DMS79 (cell line): Measurements from ENCODE around the gene RNU5B-1.
A peak's percentile ranks its signal among the peaks of the same experiment; 100 is the strongest.

ENCODE experiments used
- DNase-seq: peaks from one replicate; lab custom pipeline; 2025; lab: John Stamatoyannopoulos, UW

RNU5B-1 gene

DNA sequence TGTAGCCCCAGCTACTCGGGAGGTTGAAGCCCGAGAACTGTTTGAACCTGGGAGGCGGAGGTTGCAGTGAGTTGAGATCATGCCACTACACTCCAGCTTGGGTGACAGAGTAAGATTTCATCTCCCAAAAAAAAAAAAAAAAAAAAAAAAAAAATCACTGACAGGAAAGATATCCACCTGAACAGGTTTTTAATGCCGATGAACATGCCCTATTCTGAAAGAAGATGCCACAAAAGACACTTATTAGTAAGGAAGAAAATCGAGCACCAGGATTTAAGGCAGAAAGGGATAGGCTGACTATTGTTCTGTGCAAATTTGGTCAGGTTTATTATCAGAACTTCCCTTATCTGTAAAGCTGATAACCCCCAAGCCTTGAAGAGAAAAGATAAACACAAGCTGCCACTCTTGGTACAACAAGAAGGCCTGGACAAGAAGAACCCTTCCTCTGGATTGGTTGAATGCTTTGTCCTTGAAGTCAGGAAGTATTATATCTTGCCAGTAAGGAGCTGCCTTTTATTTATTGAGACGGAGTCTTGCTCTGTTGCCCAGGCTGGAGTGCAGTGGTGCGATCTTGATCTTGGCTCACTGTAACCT lies 15.1 kb upstream of the RNU5B-1 start:
- no peak for DNase-seq

DNA sequence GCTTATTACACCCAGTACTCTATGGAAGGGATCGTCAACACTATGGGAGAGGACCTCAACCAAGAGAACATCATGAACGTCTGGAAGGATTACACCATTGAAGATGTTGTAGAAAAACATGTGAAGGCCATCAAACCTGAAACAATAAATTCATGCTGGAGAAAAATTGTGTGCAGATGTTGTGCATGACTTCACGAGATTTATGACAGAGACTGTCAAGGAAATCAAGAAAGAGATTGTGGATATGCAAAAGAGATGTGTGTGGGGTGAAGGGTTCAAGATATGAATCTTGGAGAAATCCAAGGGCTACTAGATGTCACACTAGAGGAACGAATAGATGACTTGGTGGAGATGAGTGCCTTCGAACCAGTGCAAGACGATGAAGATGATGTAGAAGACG lies 14.2 kb upstream of the RNU5B-1 start:
- DNase-seq, result no peak

DNA sequence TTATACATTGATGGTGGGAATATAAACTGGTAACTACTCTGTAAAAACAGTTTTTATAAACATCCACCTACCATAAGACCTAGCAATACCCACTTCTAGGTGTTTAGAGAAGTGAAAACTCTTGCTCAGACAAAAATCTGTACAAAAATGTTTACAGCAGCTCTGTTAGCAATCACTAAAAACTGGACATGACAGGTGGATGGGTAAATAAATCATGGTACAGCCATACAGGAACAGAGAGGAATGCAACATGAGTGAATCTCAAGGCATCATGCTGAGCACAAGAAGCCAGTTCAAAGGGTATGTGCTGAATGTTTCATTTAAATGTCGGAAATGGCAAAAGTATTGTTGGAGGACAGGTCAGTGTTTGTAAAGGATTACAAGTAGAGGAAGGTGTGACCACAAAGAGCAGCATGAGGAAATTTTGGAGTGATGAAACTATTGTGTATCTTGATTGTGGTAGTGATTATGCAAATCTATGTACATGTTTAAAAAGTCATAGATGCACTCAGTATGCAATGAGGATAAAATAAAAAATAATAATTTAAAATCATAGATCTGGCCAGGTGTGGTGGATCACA lies 11.4 kb upstream of the RNU5B-1 start:
- no peak for DNase-seq

DNA sequence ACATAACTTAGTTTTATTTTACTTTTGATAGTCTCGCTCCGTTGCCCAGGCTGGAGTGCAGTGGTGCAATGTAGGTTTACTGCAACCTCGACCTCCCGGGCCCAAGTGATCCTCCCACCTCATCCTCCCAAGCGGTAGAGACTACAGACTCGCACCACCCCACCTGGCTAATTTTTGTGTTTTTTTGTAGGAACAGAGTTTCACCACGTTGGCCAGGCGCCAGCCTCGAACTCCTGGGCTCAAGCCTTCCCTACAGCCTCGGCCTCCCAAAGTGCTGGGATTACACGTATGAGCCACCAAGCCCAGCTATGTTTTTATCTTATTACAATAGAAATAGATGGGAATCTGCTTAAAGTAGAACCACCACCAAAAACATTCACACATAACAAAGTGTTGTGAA lies 5.7 kb upstream of the RNU5B-1 start:
- no peak for DNase-seq

DNA sequence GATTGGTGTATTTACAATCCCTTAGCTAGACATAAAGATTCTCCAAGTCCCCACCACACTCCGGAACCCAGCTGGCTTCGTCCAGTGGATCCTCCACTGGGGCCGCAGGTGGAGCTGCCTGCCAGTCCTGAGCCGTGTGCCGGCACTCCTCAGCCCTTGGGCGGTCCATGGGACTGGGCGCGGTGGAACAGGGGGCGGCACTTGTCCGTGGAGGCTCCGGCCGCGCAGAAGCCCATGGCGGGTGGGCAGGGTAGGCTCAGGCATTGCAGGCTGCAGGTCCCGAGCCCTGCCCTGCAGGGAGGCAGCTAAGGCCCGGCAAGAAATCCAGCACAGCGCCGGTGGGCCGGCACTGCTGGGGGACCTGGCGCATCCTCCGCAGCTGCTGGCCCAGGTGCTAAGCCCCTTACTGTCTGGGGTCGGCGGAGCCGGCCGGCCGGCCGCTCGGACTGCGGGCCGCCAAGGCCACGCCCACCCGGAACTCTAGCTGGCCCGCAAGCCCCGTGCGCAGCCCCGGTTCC lies 3.5 kb upstream of the RNU5B-1 start:
- DNase-seq, result no peak

DNA sequence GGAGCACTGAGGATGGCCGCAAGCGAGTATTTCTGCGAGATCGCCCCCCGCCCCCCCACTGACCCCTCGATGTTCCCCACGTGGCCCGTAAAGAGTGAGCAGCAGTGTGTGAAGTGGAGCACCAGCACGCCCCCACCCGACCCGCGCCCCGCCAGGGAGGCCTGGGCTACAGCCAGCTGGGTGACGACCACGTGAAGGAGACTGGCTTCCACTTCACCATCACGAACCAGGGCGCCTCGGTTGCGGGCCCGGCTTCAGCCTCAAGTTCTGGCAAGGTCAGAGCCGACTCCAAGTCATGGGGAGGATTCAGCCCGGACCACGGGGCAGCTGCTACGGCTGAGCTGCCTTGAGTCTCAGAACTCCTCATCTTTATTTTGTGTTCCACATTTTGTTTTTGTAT lies 2.4 kb upstream of the RNU5B-1 start:
- DNase-seq, result no peak

DNA sequence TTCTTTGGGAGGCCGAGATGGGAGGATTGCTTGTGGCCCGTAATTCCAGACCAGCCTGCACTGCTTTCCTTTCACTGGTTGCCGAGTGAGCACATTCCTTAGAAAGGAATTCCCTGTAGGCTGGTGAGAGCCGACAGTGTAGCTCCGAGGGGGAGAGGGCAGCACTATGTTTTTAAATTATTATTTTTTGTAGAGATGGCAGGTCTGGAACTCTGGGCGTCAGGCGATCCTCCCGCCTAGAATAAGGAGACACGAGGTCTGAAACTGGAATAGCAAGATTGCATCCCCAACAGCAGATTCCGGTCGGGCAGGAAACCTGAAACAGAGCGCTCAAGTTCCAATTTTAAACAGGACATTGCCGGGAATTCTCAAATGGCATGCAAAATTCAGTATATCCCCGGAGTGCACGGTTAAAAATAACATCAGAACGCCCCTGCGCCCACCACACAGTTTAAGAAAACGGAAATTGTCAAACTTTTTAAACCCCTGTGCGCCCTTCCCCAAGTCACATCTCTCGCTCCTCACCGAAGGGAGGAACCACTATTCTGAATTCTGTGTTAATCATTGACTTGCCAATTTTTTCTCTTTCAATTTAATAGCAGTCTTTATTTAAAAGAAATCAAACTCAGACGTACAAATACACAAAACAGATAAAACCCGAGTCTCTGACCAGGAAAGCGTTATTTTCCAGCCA lies 643 bp upstream of the RNU5B-1 start:
- peak; percentile 16 for DNase-seq

DNA sequence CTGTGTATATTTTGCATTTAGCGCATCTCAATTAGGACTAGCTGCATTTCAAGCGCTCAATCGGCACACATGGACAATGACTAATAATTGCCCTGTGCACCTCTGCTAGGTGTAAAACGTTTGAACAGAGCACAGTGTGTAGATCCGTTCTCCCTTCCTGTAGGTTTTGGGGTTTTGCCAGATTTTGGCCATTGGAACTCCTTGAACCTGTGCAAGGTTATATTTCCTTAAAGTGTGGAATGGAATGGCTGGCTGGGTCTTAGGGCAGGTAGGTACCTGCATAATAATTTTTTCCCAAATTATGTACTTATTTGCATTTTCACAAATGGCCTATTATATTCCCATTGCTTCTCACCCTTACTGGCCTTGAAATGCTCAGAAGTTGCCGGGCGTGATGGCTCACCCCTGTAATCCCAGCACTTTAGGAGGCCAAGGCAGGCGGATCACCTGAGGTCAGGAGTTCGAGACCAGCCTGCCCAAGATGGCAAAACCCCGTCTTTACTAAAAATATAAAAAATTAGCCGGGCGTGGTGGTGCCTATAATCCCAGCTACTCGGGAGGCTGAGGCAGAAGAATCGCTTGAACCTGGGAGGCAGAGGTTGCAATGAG lies 777 bp downstream of the RNU5B-1 start:
- DNase-seq, result no peak

DNA sequence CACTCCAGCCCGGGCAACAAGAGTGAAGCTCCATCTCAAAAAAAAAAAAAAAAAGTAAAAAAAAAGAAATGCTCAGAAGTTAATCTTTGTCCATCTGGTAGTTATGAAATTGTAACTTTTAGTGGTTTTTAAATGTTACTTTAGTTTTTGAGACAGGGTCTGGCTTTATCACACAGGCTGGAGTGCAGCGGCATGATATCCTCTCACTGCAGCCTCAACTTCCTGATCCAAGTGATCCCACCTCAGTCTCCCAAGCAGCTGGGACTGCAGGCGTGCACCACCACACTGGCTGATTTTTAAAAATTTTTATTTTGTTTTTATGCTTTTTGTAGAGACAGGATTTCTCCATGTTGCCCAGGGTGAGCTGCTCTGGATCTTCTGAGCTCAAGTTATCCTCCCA lies 1.3 kb downstream of the RNU5B-1 start:
- DNase-seq, result no peak

DNA sequence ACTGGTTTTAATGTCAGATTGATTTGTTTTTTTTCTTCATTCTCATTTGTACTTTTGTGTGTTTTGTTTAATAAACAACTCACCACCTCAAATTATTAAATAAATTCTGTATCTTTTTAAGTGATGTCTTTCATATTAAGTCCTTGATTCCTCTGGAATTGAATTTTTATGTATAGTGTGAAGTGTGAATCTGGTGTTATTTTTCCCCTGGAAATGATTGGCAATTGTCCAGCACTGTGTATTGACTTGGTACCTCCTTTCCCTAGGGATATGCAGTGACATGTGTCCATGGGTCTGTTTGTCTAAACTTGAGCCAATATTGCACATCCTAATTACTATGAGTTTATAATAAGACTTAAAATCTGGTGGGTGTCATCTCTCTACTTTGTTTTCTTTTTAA lies 2.1 kb downstream of the RNU5B-1 start:
- DNase-seq, result no peak

DNA sequence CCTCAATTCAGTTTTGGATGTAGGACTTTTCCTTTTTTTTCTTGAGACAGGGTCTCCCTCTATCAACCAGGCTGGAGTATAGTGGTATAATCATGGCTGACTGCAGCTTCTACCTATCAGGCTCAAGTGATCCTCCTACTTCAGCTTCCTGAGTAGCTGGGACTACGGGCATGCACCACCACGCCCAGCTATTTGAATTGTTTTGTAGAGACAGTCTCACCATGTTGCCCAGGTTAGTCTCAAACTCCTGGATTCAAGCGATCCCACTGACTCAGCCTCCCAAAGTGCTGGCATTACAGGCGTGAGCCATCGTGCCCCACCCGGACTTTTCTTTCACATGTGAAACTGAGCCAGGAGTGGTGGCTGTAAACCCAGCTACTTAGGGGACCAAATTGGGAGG lies 3.5 kb downstream of the RNU5B-1 start:
- no peak for DNase-seq

DNA sequence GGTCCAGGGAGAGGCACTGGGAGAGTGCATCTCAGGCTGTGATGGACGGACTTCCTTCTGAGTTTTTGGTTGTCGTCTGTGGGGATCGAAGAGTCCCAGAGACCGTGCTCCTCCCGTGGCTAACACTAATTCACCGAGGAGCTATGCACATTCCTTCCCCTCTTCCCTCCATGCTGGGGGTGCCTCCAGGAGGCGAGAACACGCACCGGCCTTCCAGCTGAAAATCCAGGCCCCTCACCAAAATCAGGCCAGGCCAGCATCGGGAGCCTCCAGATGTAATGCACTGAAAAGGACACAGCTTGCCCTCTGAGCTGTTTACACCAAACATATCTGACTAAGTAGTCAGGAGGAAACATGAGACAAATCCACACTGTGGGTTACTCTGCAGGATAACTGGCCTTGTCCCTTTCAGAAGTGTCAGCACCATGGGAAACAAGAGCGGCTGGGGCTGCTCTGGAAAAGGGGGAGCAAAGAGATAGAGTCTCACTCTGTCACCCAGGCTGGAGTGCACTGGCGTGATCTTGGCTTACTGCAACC lies 5.5 kb downstream of the RNU5B-1 start:
- DNase-seq, result no peak

DNA sequence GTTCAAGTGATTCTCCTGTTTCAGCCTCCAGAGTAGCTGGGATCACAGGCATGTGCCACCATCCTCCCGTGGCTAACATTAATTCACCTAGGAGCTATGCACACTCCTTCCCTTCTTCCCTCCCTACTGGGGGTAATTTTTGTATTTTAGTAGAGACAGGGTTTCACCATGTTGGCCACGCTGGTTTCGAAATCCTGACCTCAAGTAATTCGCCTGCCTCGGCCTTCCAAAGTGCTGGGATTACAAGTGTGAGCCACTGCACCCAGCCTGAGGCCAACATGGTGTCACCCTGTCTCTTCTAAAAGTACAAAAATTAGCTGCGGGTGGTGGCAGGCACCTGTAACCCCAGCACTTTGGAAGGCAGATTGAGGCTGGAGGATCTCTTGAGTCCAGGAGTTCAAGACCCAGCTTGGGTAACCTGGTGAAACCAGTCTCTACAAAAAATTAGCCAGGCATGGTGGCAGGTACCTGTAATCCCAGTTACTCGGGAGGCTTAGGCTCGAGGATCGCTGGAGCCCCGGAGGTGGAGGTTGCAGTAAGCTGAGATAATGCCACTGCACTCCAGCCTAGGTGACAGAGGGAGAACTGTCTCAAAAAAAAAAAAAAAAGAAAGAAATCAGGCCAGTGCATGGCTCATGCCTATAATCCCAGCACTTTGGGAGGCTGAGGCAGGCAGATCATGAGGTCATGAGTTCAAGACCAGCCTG lies 6.1 kb downstream of the RNU5B-1 start:
- DNase-seq, result no peak

DNA sequence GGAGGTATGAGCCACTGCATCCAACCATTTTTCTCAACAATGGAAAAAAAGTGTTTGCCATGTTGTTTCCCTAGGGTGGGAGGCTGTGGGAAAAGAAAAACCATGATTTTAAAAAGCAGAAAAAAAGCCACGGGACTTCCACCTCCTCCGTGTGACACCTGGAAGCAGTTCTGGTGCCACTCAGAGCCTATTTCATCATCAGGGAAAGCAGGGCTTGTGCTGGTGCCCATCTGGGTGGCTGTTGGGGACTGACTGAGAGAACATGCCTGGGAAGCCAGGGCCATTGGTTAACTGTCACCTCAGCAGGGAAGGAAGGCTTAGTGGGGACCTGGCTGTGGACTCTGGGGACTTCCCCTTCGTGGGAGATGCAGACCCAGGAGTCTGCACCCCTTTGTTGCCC lies 7.3 kb downstream of the RNU5B-1 start:
- DNase-seq, result no peak

DNA sequence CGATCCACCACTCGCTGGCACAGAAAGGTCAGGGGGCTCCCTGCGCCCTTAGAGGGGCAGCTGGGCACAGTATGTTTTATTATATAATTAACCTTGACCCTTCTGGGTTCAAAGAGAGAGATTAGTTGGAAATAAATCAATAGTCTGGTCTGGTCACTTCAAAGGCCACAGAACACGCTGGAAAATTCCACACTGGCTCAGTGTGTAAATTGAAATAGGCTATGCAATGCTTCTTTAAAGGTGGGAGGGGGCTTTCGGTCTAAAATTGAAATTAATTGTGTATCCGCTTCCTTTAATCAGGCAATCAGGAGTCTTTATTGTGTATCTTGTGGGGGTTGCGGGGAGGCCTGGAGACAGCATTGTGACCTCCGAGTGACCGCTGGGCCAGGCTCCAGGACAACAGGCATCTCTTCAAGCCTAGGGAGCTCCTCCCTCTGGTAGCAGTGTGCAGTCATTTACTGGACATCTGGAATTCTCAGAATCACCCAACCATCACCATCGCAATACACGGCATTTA lies 8.0 kb downstream of the RNU5B-1 start:
- no peak for DNase-seq

DNA sequence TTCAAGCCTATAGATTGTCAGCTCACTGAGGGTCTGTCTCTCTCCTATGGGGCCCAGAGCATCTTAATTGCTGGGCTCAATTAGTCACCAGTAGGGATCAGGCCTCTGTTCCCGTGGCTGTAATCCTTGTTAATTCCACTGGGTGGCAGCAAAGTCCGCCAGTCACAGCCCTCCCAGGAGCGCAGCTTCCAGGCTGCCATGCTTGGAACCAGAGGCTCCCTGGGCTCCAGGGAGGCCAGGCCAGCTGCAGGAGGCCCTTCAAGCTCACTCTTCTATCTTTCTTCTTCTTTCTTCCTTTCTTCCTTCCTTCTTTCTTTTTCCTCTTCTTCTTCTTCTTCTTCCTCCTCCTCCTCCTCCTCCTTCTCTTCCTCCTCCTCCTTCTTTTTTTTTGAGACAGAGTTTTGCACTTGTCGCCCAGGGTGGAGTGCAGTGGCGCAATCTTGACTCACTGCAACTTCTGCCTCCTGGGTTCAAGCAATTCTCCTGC lies 14.4 kb downstream of the RNU5B-1 start:
- peak; percentile 3 for DNase-seq

DNA sequence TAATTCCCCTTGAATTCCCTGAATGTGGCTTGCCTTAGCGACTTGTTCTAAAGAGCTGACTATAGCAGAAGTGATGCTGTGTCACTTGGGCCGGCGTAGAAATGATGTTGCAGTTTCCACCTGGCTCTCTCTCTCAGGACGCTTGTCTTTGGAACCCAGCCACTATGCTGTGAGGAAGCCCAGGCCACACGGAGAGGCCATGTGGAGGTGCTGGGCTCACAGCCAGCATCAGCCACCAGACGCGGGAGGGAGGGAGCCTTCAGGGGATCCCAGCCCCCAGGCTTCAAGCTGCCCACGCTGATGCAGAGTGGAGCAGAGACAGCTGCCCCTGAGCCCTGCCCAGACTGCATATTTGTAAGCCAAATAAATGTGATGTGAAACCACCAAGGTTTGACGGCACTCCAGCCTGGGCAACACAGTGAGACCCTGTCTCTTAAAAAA lies 18.6 kb downstream of the RNU5B-1 start:
- DNase-seq, result peak; percentile 73

DNA sequence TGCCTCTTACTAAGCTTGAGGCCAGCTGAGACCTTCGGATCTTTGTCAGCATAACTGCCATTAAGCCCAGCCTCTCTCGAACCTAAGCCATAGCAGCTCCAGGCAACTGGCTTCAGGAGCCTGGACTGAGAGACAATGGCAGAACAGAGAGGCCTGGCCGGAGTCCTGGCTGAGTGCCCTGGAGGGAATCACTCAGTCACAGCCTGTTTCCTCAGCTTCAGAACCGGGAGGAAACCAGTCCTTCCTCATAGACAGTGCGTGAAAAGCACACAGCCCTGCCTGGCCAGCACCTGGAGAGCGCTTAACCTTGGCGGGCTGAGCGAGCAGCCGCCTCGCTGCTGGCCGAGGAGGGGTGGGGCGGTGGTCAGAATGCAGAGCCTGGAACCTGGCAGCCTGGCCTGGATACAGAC lies 21.6 kb downstream of the RNU5B-1 start:
- DNase-seq, result peak; percentile 2

DNA sequence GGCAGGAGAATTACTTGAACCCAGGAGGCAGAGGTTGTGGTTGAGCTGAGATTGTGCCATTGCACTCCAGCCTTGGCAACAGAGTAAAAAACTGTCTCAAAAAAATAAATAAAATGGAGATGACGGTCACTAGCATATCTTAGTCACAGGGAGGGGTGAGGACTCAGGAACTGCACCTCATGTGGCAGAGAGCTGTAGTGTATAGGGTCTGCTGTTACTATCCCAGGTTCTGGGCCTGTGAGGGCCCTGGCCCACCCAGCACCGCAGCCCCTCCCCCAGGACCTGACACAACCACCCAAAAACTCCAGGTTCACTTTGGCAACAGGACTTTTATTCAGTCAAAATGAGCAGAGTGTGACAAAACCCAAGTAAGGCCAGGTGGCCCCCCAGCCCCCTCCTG lies 22.3 kb downstream of the RNU5B-1 start:
- DNase-seq, result no peak

DNA sequence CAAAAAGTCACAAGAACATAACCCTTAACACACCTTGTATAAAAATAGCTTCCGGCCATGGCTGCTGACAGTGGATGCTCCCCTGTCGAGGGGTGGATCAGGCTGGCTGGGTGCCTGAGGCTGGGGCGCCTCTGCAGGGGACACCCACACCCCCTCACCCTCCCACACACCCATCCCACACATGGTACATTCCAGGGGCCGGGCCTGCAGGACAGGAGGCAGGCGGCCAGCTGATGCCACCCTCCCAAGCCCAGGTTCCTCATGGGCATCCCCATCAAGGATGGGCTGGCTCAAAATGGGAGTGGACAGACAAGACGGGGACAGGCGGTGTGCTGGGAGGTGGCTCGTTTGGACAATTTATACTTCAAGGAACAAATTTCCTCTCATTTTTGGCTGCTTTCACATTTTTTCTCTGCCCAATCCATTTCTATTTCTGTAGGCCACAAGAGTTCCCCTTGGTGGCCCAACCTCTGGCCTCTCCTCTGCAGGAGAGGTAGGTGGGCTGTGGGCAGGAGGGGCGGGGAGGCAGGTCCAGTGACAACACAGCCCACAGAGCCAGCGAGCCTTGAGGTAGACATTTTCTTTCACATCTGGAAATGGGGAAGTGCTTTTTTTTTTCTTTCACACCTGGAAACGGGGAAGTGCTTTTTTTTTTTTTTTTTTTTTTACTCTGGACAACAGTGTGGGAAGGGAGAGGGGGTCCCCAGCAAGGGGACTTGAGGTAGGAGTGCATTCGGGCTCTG lies 23.3 kb downstream of the RNU5B-1 start:
- no peak for DNase-seq
